ENCODE measurements around the gene CACNA2D1.

GRCh38 chr7:82185443-82185842 lies 258.1 kb downstream of the CACNA2D1 start:
- TF ChIP-seq, protein P1, sequence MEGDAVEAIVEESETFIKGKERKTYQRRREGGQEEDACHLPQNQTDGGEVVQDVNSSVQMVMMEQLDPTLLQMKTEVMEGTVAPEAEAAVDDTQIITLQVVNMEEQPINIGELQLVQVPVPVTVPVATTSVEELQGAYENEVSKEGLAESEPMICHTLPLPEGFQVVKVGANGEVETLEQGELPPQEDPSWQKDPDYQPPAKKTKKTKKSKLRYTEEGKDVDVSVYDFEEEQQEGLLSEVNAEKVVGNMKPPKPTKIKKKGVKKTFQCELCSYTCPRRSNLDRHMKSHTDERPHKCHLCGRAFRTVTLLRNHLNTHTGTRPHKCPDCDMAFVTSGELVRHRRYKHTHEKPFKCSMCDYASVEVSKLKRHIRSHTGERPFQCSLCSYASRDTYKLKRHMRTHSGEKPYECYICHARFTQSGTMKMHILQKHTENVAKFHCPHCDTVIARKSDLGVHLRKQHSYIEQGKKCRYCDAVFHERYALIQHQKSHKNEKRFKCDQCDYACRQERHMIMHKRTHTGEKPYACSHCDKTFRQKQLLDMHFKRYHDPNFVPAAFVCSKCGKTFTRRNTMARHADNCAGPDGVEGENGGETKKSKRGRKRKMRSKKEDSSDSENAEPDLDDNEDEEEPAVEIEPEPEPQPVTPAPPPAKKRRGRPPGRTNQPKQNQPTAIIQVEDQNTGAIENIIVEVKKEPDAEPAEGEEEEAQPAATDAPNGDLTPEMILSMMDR (IDR thresholded peaks at IDR 0.05): no peak
- no peak for TF ChIP-seq POLR2AphosphoS5 (IDR thresholded peaks at IDR 0.05; ENCODE audit: low read depth, low read length)
- no peak for TF ChIP-seq TCF7L2 (IDR thresholded peaks at IDR 0.05; ENCODE audit: low read depth, low read length)
- TF ChIP-seq REST (IDR thresholded peaks at IDR 0.05; ENCODE audit: insufficient read depth in 1 of 2, low read depth in 2 of 2, low read length in 1 of 2): no peak
